IMR-90 (cell line): ENCODE data around the gene MGME1. TPM values are rescaled to one million over a fixed set of nuclear protein-coding genes. Genes with fewer than 3 reads are reported as not detected.

ENCODE experiments used
- ATAC-seq: fragments of 200-7000 bp; cut with Tn5 transposase; 2 replicates; pipeline ENCODE4 v1.9.1; 2020; ENCODE audit warnings: low read depth, mild to moderate bottlenecking, moderate library complexity
- BruUV-seq: library from RNA; stranded (reverse); fragments of 400-500 nt; replicated peaks from 2 replicates; lab custom pipeline; 2021; lab: Mats Ljungman, UMichigan
- CTCF ChIA-PET: fragments of 300-600 bp; formaldehyde crosslinking; extraction: SDS; loops from one replicate; lab custom pipeline; 2021; ENCODE audit warnings: antibody characterized with exemption; lab: Yijun Ruan, JAX
- POLR2A ChIA-PET: fragments of 300-600 bp; sonication (Branson Sonifier 250); formaldehyde crosslinking; loops from one replicate; lab custom pipeline; 2022; ENCODE audit warnings: antibody characterized with exemption; ENCODE audit not compliant: unreplicated experiment; lab: Charles Lee
- DNase-seq: peaks from one replicate; pipeline ENCODE4 v3.0.0; 2013
- H2AFZ ChIP-seq: replicated peaks from 2 replicates; pipeline ENCODE3; 2013; ENCODE audit warnings: low read length, mild to moderate bottlenecking; ENCODE audit not compliant: poor library complexity
- H2AK5ac ChIP-seq: 2 replicates; pipeline ENCODE4 v1.6.1; 2013; ENCODE audit warnings: low read depth, low read length, inconsistent platforms
- H2AK9ac ChIP-seq: replicated peaks from 2 replicates; pipeline ENCODE3; 2013; ENCODE audit warnings: mild to moderate bottlenecking, low read depth, low read length, moderate library complexity; ENCODE audit not compliant: poor library complexity
- H2BK120ac ChIP-seq: 2 replicates; pipeline ENCODE4 v1.6.1; 2013; ENCODE audit warnings: low read depth, low read length, inconsistent platforms
- H2BK15ac ChIP-seq: 3 replicates; pipeline ENCODE4 v1.6.1; 2013; ENCODE audit warnings: low read depth, low read length, inconsistent platforms
- H2BK20ac ChIP-seq: 2 replicates; pipeline ENCODE4 v1.6.1; 2013; ENCODE audit warnings: low read depth, mild to moderate bottlenecking, inconsistent platforms, low read length, moderate library complexity
- H2BK5ac ChIP-seq: 2 replicates; pipeline ENCODE4 v1.6.1; 2013; ENCODE audit warnings: mild to moderate bottlenecking, low read depth, low read length, inconsistent platforms; ENCODE audit not compliant: poor library complexity, severe bottlenecking
- H3K14ac ChIP-seq: replicated peaks from 2 replicates; pipeline ENCODE4 v1.6.1; 2013; ENCODE audit warnings: low read depth, low read length, inconsistent platforms
- H3K18ac ChIP-seq: 2 replicates; pipeline ENCODE4 v1.6.1; 2013; ENCODE audit warnings: low read depth, low read length, control low read depth
- H3K23ac ChIP-seq: 2 replicates; pipeline ENCODE4 v1.6.1; 2013; ENCODE audit warnings: low read depth, low read length, inconsistent platforms
- H3K27ac ChIP-seq: 2 replicates; pipeline ENCODE4 v1.5.1; 2013; ENCODE audit warnings: mild to moderate bottlenecking, control low read depth, low read length; ENCODE audit not compliant: insufficient read depth
- H3K27me3 ChIP-seq: 2 replicates; pipeline ENCODE4 v1.6.1; 2013; ENCODE audit warnings: low read length; ENCODE audit not compliant: control insufficient read depth, insufficient read depth
- H3K36me3 ChIP-seq: 2 replicates; pipeline ENCODE4 v1.6.1; 2013; ENCODE audit warnings: low read length, mixed read lengths; ENCODE audit not compliant: control insufficient read depth, insufficient read depth
- H3K4ac ChIP-seq: 2 replicates; pipeline ENCODE4 v1.6.1; 2013; ENCODE audit warnings: low read depth, low read length, inconsistent platforms
- H3K4me1 ChIP-seq: 2 replicates; pipeline ENCODE4 v1.6.1; 2013; ENCODE audit warnings: low read length, mixed read lengths; ENCODE audit not compliant: control insufficient read depth, insufficient read depth
- H3K4me2 ChIP-seq: 2 replicates; pipeline ENCODE4 v1.6.1; 2013; ENCODE audit warnings: low read depth, mild to moderate bottlenecking, control low read depth, low read length, moderate library complexity
- H3K4me3 ChIP-seq: 2 replicates; pipeline ENCODE4 v1.5.1; 2013; ENCODE audit warnings: low read depth, mild to moderate bottlenecking, control low read depth, low read length, moderate library complexity; ENCODE audit not compliant: insufficient read depth
- H3K56ac ChIP-seq: 2 replicates; pipeline ENCODE4 v1.6.1; 2013; ENCODE audit warnings: low read length, inconsistent platforms; ENCODE audit not compliant: insufficient read depth; ENCODE audit errors: extremely low read depth
- H3K79me1 ChIP-seq, 2 experiments: 2 replicates each; pipeline ENCODE4 v1.6.1; 2013; ENCODE audit warnings: low read length in 2 of 2, inconsistent platforms in 1 of 2, low read depth in 1 of 2
- H3K9ac ChIP-seq: 2 replicates; pipeline ENCODE4 v1.6.1; 2013; ENCODE audit warnings: low read depth, low read length, control low read depth
- H3K9me1 ChIP-seq: 2 replicates; pipeline ENCODE4 v1.6.1; 2013; ENCODE audit warnings: low read length, inconsistent platforms; ENCODE audit not compliant: insufficient read depth
- H3K9me3 ChIP-seq: 2 replicates; pipeline ENCODE4 v1.6.1; 2013; ENCODE audit warnings: low read length; ENCODE audit not compliant: control insufficient read depth, insufficient read depth
- H4K20me1 ChIP-seq: 2 replicates; pipeline ENCODE4 v1.6.1; 2013; ENCODE audit warnings: low read length, inconsistent platforms; ENCODE audit not compliant: insufficient read depth
- H4K5ac ChIP-seq: 2 replicates; pipeline ENCODE4 v1.6.1; 2013; ENCODE audit warnings: mild to moderate bottlenecking, low read depth, low read length, control low read depth
- H4K8ac ChIP-seq, 2 experiments: 2 replicates each; pipeline ENCODE4 v1.6.1; 2013; ENCODE audit warnings: low read depth in 2 of 2, low read length in 2 of 2, control low read depth in 1 of 2, inconsistent platforms in 1 of 2
- H4K91ac ChIP-seq: 2 replicates; pipeline ENCODE4 v1.6.1; 2013; ENCODE audit warnings: low read depth, low read length, inconsistent platforms; ENCODE audit not compliant: insufficient read depth
- FOS ChIP-seq: fragments of 150-350 bp; IDR thresholded peaks from 2 replicates; pipeline ENCODE4 v1.6.1; 2016; ENCODE audit warnings: low read depth, low read length
- RAD21 ChIP-seq: IDR thresholded peaks from 2 replicates; pipeline ENCODE4 v1.6.1; 2012; ENCODE audit warnings: low read length, improper control_type of control experiment
- WGBS, 2 experiments: methylation state at CpG; one replicate each; pipeline versions ENCODE4 v1.1.5 to v1.1.7; 2013; ENCODE audit warnings: missing lambda C conversion rate in 2 of 2; ENCODE audit not compliant: insufficient read length in 1 of 2; ENCODE audit errors: extremely low coverage in 2 of 2; 5-methylcytosine and 5-hydroxymethylcytosine counted together
- dilution Hi-C: fragments of 300-500 bp; cut with HindIII; formaldehyde crosslinking; loops from one replicate; pipeline ENCODE4 v1.14.3; 2018; ENCODE audit warnings: low sequenced_read_pairs; ENCODE audit not compliant: unreplicated experiment
- in situ Hi-C: fragments of 300-500 bp; cut with MboI; formaldehyde crosslinking; loops from 3 replicates; pipeline ENCODE4 v1.14.3; 2019; ENCODE audit warnings: low sequenced_read_pairs, inconsistent platforms, mixed read lengths
- intact Hi-C: fragments of 100-400 bp; cut with micrococcal nuclease; formaldehyde crosslinking; loops from 2 replicates; pipeline ENCODE4 v1.10.0; 2022
- polyA plus RNA-seq, 3 experiments: library from polyadenylated mRNA; depleted of rRNA; stranded (reverse); fragments of >200 nt; gene quantifications; 2 replicates each; pipeline ENCODE4 v1.2.3, GENCODE V29; 2012; ENCODE audit warnings: low replicate concordance in 1 of 3
- total RNA-seq: library from RNA; depleted of rRNA; stranded (reverse); fragments of >200 nt; gene quantifications from 2 replicates; pipeline ENCODE4 v1.2.3, GENCODE V29; 2012
- TF ChIP-seq, protein P1 (sequence below): conservative IDR thresholded peaks from 2 replicates; pipeline ENCODE4 v1.5.1; 2012; ENCODE audit warnings: mild to moderate bottlenecking, low read depth, low read length, improper control_type of control experiment

Gene MGME1
- total and polyA plus RNA-seq, 2 of the 4 experiments (the other 2 are of a cell fraction), result 7.2 to 9.3 TPM

DNA sequence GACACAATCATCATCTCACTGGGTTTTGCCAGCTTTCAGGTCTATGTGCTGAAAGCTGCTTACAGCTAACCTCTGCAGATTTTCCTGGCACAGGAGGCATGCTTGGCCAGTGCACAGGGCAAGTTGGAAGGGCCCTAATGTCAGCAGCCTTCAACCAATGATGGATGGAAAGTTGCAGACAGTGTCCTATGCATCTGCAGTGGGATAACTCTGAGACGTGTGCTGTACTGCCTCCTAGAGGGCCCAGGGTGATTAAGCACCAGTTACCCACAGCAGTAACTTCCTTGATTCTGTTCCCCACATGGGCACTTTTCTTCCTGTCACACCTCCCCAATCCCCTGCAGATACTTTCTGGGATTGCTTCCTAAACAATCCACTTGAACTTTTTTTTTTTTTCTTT lies 50.2 kb downstream of the MGME1 start:
- Histone ChIP-seq H3K27me3 (peaks cover 7% of the 10 kb centered on the region; the same call in 1 of the 2 replicates), H3K27ac (no peak overlapping the region), H2AFZ (no peak overlapping the region), H3K9me1 (no peaks in the 10 kb centered on the region), H4K91ac (no peak overlapping the region), H4K8ac (no peak overlapping the region), H4K20me1 (no peaks in the 10 kb centered on the region), H2BK120ac (no peak overlapping the region), H3K4me1 (no peaks in the 10 kb centered on the region), H3K9me3 (no peaks in the 10 kb centered on the region), H2BK5ac (no peak overlapping the region), H3K9ac (no peak overlapping the region), H3K4me2 (no peak overlapping the region), H3K36me3 (no peaks in the 10 kb centered on the region), H3K56ac (no peak overlapping the region), H3K79me1 (no peaks in the 10 kb centered on the region), H3K18ac (no peak overlapping the region), H2BK15ac (no peak overlapping the region), H3K4me3 (no peak overlapping the region), H2AK9ac (no peak overlapping the region), H3K23ac (no peak overlapping the region), H2AK5ac (no peak overlapping the region), H2BK20ac (no peak overlapping the region), H4K5ac (no peak overlapping the region), H3K14ac (no peak overlapping the region), H3K4ac (no peak overlapping the region)
- intact Hi-C loops, result no loop called here
- no TSS peak for BruUV-seq
- TF ChIP-seq RAD21 (peak; percentile 23; the same call in 1 of the 2 replicates), FOS (no peak)
- TF ChIP-seq, protein P1, sequence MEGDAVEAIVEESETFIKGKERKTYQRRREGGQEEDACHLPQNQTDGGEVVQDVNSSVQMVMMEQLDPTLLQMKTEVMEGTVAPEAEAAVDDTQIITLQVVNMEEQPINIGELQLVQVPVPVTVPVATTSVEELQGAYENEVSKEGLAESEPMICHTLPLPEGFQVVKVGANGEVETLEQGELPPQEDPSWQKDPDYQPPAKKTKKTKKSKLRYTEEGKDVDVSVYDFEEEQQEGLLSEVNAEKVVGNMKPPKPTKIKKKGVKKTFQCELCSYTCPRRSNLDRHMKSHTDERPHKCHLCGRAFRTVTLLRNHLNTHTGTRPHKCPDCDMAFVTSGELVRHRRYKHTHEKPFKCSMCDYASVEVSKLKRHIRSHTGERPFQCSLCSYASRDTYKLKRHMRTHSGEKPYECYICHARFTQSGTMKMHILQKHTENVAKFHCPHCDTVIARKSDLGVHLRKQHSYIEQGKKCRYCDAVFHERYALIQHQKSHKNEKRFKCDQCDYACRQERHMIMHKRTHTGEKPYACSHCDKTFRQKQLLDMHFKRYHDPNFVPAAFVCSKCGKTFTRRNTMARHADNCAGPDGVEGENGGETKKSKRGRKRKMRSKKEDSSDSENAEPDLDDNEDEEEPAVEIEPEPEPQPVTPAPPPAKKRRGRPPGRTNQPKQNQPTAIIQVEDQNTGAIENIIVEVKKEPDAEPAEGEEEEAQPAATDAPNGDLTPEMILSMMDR, result peak; percentile 38; the same call in 1 of the 2 replicates
- peak; percentile 4 for DNase-seq
- dilution Hi-C loops, result no loop called here
- 0% methylated on average over 1 of the region's 1 CpG; no CpG with 5 or more reads in 1 of the 2 experiments for WGBS, 2 experiments
- peak; percentile 51 for ATAC-seq
- POLR2A ChIA-PET, result no interaction called here
- in situ Hi-C loops, result no loop called here
- CTCF ChIA-PET, result interaction anchor here (1.3 kb wide), 1 partner anchor 11 kb away, joined by 3 read pairs; no protein-coding TSS in a partner anchor
